Activated naive CD4-positive, alpha-beta T cell treated with Interleukin-2 at 50 U/mL for 16 hours (primary cell): ENCODE data around the gene SETD2.

Experiments
- DNase-seq: peaks from one replicate; pipeline ENCODE4 v3.0.0-alpha.2; 2020

SETD2 gene

DNA sequence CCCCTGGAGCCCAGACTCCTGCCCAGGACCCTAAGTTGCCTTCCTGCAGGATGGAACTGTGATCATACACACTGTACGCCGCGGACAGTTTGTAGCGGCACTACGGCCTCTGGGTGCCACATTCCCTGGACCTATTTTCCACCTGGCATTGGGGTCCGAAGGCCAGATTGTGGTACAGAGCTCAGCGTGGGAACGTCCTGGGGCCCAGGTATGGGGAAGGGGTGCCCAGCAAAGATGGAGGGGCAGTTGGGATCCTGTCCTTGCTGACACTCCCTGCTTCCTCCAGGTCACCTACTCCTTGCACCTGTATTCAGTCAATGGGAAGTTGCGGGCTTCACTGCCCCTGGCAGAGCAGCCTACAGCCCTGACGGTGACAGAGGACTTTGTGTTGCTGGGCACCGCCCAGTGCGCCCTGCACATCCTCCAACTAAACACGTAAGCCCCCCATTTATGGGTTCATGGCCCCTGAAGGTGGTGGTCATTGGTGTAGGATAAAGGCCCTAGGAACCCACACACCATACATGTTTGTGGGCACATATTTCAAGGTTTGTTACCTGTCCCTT lies 155.6 kb downstream of the SETD2 start:
- no peak for DNase-seq

DNA sequence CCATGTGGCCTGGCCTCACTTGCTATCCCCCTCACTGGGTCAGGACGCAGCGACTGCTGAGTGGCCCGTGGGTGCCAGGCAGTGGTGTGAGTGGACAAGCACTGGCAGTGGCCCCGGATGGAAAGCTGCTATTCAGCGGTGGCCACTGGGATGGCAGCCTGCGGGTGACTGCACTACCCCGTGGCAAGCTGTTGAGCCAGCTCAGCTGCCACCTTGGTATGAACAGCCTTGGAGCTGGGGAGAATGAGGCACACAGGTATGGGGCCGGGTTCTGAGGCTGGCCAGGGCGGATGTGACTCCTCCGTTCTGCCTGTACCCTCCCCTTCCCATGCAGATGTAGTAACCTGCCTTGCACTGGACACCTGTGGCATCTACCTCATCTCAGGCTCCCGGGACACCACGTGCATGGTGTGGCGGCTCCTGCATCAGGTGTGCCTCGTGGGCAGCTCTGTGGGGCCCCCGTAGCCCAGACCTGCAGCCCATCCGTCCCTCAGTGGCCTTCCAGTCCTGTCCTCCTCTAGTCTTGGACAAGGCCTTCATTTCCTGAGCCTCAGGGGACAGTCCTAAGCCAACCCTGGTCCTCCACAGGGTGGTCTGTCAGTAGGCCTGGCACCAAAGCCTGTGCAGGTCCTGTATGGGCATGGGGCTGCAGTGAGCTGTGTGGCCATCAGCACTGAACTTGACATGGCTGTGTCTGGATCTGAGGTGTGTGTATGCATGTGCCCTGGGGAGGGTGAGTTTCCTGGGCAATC lies 156.3 kb downstream of the SETD2 start:
- DNase-seq, result no peak

DNA sequence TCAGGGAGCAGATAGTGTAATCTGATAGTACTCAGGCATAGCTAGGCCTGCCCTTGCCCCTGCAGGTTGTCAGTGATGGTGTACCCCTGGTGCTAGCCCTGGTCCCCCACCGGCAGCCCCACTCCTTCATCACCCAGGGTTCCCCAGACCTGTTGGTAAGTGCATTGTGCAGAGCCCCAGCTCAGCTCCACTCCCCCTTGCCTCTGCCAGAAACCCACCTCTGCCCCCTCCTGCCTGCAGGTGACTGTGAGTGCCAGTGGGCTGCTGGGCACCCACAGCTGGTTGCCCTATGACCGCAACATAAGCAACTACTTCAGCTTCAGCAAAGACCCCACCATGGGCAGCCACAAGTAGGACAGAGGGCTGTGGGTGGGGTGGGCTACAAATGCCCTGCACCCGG lies 156.9 kb downstream of the SETD2 start:
- DNase-seq, result no peak

DNA sequence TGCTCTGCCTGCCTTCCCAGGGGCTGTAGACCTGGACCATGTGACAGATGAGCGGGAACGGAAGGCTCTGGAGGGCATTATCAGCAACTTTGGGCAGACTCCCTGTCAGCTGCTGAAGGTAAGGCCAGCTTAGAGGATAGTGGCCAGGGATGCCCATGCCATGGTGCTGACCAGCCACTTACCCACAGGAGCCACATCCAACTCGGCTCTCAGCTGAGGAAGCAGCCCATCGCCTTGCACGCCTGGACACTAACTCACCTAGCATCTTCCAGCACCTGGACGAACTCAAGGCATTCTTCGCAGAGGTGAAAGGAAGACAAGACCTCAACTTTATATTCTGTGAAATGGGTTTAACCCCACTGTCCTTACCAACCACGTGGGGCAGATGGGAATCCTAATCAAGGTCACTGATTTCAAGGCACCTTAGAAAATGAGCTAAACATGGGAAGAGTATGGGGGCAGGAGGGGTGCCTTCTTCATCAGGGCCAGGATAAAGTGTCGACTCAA lies 157.7 kb downstream of the SETD2 start:
- no peak for DNase-seq

DNA sequence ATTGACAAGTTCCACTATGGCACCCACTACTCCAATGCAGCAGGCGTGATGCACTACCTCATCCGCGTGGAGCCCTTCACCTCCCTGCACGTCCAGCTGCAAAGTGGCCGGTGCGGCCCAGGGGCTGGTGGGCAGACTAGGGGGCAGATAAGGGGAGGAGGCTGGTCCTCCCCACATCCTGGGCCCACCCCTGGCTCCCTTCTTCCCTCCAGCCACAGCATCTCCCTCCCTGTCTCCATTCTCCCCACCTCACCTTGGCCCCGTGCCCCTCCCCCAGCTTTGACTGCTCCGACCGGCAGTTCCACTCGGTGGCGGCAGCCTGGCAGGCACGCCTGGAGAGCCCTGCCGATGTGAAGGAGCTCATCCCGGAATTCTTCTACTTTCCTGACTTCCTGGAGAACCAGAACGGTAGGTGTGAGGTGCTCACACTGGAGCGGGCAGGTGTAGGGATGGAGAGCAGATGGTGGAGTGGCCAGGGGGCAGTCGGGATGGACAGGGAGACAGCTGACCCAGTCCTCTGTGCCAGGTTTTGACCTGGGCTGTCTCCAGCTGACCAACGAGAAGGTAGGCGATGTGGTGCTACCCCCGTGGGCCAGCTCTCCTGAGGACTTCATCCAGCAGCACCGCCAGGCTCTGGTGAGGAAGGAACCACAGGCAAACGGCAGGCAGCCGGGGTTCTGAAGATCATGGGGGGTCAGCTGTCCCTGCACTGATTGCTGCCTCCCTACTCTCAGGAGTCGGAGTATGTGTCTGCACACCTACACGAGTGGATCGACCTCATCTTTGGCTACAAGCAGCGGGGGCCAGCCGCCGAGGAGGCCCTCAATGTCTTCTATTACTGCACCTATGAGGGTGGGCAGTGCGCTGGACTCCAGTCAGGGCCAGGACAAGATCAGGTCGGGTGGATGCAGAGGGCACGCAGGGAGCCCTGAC lies 158.4 kb downstream of the SETD2 start:
- DNase-seq, result no peak

DNA sequence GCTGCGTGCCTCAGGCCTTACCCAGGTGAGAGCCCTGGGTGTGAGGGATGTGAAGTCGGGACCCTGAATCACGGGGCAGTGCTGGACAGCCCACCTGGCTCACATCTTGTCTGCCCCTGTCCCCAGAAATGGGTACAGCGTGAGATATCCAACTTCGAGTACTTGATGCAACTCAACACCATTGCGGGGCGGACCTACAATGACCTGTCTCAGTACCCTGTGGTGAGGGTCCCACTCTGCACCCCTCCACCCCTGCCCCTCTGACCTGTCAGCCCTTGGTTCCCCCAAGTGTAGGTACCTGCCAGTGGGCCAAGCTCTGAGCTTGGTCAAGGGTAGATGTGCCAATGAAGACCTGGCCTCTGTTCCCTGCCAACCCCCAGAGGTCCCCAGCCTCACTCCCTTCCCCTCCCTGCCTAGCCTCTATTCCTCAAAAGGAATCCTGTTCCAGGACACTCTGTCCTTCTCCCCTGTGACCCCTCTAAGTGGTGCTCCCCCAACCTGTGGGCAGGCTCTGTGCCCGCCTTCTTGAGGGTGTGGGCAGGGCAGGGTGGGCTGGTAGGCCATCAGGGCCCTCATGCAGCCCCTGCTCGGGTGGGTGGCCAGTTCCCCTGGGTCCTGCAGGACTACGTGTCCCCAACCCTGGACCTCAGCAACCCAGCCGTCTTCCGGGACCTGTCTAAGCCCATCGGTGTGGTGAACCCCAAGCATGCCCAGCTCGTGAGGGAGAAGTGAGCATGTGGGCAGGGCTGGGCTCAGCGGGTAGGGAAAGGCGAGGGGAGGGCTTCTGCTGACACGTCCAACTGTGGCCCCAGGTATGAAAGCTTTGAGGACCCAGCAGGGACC lies 159.3 kb downstream of the SETD2 start:
- DNase-seq, result no peak

DNA sequence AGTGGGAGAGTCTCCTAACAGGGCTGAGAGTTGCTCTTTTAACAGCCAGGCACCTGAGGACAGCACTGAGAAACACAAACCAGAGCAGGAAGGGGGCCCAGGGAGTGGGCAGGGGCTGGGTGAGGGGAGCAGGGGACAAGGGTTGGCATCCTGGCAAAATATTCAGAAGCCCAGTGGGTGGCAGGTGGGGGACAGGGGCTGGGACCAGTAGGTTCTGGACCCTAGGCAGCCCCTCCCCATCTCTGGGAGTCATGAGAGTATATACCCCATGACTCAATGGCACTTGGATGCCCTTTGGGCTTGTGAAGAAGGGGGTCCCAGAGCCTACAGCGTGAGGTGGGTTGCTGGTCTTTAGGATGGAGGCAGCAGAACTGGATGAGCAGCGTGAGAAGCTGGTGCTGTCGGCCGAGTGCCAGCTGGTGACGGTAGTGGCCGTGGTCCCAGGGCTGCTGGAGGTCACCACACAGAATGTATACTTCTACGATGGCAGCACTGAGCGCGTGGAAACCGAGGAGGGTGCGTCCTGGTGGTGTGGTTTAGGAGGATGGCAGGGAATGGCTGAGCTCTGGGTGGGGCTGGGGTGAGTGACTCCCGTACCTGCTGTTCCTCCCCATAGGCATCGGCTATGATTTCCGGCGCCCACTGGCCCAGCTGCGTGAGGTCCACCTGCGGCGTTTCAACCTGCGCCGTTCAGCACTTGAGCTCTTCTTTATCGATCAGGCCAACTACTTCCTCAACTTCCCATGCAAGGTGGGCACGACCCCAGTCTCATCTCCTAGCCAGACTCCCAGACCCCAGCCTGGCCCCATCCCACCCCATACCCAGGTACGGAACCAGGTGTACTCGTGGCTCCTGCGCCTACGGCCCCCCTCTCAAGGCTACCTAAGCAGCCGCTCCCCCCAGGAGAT lies 160.2 kb downstream of the SETD2 start:
- no peak for DNase-seq

DNA sequence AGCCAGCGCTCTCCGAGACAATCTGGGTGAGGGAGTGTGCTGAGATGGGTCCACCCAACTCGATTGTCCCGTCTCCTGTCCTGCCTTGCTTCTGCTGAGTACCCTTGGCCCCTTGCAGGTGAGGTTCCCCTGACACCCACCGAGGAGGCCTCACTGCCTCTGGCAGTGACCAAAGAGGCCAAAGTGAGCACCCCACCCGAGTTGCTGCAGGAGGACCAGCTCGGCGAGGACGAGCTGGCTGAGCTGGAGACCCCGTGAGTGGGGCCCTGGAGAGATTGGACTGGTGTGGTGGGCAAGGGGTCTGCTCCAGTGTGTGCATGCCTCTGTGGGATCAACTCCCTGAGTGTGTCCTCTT lies 160.9 kb downstream of the SETD2 start:
- DNase-seq, result no peak

DNA sequence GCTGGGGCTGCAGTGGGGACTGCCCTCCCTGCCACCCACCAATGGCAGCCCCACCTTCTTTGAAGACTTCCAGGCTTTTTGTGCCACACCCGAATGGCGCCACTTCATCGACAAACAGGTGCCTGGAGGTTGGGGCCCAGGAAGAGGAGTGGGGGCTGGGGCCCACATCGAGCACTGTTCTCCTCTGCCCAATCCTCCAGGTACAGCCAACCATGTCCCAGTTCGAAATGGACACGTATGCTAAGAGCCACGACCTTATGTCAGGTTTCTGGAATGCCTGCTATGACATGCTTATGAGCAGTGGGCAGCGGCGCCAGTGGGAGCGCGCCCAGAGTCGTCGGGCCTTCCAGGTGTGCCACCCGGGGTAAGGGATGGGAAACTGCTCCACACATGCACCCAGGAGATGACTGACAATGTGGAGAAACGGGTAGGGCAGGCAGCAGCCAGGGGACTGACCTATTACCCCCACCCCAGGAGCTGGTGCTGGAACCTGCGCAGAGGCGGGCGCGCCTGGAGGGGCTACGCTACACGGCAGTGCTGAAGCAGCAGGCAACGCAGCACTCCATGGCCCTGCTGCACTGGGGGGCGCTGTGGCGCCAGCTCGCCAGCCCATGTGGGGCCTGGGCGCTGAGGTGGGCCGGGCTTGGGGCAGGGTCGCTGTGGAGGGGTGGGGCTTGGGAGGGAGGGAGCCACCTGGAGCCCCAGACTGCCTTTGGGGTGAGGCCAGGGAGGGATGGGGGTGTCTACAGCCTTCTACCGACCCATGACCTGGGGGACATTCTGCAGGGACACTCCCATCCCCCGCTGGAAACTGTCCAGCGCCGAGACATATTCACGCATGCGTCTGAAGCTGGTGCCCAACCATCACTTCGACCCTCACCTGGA lies 161.5 kb downstream of the SETD2 start:
- no peak for DNase-seq

DNA sequence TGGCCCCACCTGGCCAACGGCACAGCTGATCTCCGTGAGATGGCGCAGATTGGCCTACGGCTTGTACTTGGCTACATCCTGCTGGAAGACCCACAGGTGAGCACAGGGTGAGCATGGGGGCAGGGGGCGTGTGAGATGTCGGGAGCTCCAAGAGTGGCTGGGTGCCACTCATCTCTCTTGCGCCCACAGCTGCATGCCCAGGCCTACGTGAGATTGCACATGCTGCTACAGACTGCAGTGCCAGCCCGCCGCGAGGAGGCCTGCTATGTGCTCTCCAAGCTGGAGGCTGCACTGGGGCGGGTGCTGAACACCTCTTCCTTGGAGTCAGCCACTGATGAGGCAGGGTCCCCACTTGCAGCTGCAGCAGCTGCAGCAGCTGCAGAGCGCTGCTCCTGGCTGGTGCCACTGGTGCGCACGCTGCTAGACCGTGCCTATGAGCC lies 162.2 kb downstream of the SETD2 start:
- DNase-seq, result no peak

DNA sequence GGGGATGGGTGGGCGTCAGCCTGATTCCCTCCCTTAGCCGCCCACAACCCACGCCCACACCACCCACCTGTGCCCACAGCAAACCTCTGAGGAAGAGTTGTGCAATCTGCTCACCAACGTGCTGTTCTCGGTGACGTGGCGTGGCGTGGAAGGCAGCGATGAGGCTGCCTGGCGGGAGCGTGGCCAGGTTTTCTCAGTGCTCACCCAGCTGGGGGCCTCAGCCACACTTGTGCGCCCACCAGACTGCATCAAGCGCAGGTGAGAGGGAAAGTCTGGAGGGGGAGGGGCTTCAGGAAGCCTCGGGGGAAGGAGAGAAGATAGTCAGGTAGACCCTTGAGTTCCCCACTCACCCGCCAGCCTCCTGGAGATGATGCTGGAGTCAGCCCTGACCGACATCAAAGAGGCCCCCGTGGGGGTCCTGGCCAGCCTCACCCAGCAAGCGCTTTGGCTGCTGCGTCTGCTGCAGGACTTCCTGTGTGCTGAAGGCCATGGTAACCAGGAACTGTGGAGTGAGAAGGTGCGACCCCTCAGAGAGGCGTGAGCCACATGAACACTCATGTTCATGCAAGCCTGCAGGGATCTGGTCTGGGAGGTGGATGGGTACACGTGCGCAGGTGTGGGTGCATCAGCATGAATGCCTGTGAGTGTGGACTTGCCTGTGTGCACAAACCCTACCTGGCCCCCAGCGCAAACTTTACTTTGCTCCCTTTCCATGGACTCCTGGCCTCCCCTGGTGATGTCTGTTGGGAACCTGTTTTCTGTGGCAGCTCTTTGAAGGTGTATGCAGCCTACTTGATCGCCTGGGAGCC lies 162.8 kb downstream of the SETD2 start:
- DNase-seq, result no peak

DNA sequence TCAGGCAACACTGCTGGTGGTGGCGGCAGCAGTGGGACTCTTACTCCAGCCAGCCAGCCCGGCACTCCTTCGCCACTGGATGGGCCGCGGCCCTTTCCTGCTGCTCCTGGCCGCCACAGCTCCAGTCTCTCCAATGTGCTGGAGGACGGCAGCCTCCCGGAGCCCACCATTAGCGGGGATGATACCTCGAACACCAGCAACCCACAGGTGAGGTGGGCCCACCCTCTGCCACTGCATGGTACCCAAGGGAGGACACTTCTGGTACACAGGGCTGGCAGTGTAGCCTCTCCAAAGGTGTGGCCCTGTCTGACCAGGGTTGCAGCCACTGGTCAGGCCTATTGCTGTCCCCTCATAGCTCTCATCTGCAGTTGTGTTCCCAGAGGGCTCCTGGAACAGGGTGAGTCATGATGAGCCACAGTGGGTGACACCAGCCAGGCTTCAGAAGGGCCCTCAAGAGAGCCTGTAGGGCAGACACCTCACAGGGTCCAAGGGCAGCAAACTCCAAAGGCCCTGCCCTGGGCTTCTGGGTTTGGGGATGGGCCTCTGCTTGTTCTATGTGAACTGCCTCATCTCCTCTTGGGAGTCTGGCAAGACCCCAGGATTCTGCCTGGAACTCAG lies 163.6 kb downstream of the SETD2 start:
- DNase-seq, result no peak

DNA sequence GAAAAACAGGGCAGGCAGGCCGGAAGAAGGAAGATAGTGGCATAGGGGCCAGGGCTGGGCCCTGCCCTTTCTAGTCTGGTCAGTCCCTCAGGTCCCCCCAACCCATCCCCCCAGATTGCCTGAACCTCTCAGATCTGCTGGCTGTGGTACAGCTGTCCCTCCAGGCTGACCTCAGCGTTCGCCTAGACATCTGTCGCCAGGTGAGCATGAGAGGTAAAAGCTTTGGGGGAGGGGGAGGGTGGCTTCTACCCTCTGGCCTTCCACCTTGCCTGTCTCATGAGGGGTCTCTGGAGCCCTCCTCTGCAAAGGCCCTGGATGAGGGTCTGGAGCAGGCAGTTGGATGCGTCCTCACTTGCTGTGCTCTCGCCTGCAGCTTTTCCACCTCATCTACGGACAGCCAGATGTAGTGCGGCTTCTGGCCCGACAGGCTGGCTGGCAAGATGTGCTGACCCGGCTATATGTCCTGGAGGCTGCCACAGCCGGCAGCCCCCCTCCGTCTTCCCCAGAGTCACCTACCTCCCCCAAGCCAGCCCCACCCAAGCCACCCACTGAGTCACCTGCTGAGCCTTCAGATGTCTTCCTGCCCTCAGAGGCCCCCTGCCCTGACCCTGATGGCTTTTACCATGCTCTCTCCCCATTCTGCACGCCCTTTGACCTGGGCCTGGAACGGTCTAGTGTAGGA lies 164.3 kb downstream of the SETD2 start:
- no peak for DNase-seq

DNA sequence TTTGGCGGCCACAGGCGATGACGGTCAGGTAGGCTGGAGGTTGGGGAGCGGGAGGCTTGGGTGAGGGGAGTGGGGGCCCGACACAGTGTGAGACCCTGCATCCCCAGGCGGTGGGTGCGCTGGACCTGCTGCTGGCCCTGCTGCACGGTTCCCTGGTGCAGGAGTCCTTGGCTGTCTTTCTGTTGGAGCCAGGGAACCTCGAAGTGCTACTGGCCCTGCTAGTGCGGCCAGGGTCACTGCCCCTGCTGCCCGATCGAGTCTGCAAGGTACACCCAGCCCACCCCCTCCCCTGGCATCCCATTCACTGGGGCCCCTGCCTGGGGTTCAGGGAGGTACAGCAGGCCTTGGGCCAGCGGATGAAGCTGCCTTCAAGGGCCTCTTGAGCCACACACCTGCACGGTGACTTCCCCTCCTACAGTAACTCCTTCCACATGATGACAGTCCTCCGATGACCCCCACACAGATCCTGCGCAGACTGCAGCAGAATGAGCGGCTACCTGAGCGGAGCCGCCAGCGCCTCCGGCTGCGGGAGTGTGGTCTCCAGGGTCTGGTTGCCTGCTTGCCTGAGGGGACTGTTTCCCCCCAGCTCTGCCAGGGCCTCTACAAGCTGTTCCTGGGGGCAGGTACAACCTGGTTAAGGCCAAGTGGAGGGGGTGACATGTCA lies 164.9 kb downstream of the SETD2 start:
- no peak for DNase-seq

DNA sequence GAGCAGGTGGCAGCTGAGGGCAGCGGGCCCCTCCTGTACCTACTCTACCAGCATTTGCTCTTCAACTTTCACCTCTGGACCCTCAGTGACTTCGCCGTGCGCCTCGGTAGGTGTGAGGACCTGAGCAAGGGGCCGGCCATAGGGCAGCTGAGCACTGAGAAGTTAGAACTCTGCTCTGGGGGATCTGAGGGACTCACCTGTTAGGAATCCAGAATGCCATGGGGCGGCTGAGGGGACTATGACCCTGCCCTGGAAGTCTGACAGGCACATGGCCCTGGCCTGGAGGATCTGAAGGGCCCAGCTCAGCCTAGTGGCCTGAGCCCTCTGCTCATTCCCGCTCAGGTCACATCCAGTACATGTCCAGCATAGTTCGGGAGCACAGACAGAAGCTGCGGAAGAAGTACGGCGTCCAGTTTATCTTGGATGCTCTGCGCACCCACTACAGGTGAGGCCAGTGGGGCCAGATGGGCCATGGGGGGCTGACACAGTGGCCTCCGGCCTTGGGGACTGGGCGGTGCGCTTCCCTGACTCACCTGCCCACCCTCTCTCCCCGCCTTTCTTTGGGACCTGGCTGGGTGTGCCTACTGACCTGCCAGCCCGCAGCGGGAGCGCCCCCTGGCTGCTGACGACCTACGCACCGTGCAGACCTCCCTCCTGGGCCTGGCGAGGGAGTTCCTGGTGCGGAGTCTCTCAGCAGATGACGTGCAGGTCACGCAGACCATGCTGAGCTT lies 165.6 kb downstream of the SETD2 start:
- DNase-seq, result peak; percentile 75

DNA sequence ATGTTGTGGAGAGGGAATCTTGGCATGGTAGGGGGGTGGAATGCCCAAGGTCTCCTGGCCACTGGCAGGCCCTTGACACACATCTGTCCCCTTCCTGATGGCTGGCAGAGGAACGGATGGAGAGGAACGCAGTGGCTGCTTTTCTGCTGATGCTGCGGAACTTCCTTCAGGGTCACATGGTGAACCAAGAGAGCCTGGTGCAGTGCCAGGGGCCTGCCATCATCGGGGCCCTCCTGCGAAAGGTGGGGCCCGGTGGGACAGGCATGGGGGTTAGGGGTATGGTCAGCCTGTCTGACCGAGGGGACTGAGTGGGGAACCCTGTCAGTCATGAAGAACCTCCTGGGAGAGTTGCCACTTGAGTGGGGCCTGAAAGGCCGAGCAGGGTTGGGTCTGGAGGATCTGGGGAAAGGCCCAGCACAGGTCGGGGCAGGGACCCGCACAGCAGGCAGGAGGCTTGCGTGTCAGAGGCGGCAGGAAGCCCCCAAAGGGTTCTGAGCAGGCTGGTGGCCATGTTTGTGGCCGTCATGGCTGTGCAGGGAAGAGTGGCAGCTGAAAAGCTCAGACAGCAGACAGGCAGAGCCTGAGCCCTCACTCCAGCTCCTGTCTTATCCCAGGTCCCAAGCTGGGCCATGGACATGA lies 166.3 kb downstream of the SETD2 start:
- DNase-seq, result no peak
